HepG2 (cell line): ENCODE results near the gene WARS2. TPM values are rescaled to one million over a fixed set of nuclear protein-coding genes. Genes with fewer than 3 reads are reported as not detected.

Experiments used
- ATAC-seq: fragments of 200-7000 bp; cut with Tn5 transposase; 3 replicates; pipeline ENCODE4 v1.9.1; 2020; ENCODE audit warnings: mild to moderate bottlenecking, moderate library complexity
- BruUV-seq: library from RNA; stranded (reverse); fragments of 400-500 nt; replicated peaks from 2 replicates; lab custom pipeline; 2021; lab: Mats Ljungman, UMichigan
- CTCF ChIA-PET: fragments of 300-600 bp; formaldehyde crosslinking; extraction: SDS; loops from one replicate; lab custom pipeline; 2021; ENCODE audit warnings: low total read pairs, inconsistent platforms, low intra/inter-chr PET ratio; lab: Yijun Ruan, JAX
- POLR2A ChIA-PET: fragments of 350-600 bp; sonication (Branson Sonifier 250); formaldehyde crosslinking; loops from one replicate; lab custom pipeline; 2020; ENCODE audit warnings: antibody characterized with exemption, inconsistent platforms; lab: Yijun Ruan, JAX
- DNase-seq: peaks from one replicate; pipeline ENCODE4 v3.0.0-alpha.2; 2015; ENCODE audit warnings: low spot score
- FAIRE-seq: peaks from 3 replicates; lab custom pipeline; 2011; peaks lifted over from hg19 to GRCh38; lab: Jason Lieb, UNC
- H2AFZ ChIP-seq: one replicate; pipeline ENCODE4 v1.6.1; 2011; ENCODE audit warnings: low read length, inconsistent platforms
- H3K27ac ChIP-seq: fragments of 300-600 bp; 3 replicates; pipeline ENCODE4 v1.8.0; 2011; ENCODE audit warnings: mixed run types, mild to moderate bottlenecking, mixed read lengths, low read length, inconsistent platforms; ENCODE audit not compliant: insufficient read depth; ENCODE audit errors: extremely low read length
- H3K27me3 ChIP-seq, 2 experiments: fragments of 200-600 bp in 1 of 2; 2 replicates in 1 of 2; 3 replicates in 1 of 2; pipeline versions ENCODE4 v1.6.0 to v1.8.0; 2011; ENCODE audit warnings: low read length in 2 of 2, mild to moderate bottlenecking in 2 of 2, moderate library complexity in 2 of 2, inconsistent platforms in 1 of 2; ENCODE audit not compliant: insufficient read depth in 2 of 2, control insufficient read depth in 1 of 2
- H3K36me3 ChIP-seq, 2 experiments: fragments of 200-600 bp in 1 of 2; replicated peaks in 1 of 2; 2 replicates in 1 of 2; 3 replicates in 1 of 2; pipeline versions ENCODE4 v1.5.1 to v1.8.0; 2011; ENCODE audit warnings: low read length in 2 of 2, inconsistent platforms in 1 of 2; ENCODE audit not compliant: insufficient read depth in 2 of 2, control insufficient read depth in 1 of 2
- H3K4me1 ChIP-seq: 2 replicates; pipeline ENCODE4 v1.5.1; 2012; ENCODE audit warnings: low read length, inconsistent platforms; ENCODE audit not compliant: insufficient read depth
- H3K4me2 ChIP-seq: 2 replicates; pipeline ENCODE4 v1.6.0; 2011; ENCODE audit warnings: low read depth, low read length, inconsistent platforms
- H3K4me3 ChIP-seq, 3 experiments: fragments of 200-600 bp in 1 of 3; sonication (generic), shearing (Covaris generic) in 1 of 3; replicated peaks in 1 of 3; 2 replicates each; pipeline ENCODE4 v1.5.1; 2011 to 2016; ENCODE audit warnings: low read length in 3 of 3, inconsistent platforms in 2 of 3, low read depth in 2 of 3, mild to moderate bottlenecking in 2 of 3, control low read depth in 1 of 3, mixed read lengths in 1 of 3; ENCODE audit not compliant: insufficient read depth in 1 of 3
- H3K79me2 ChIP-seq: one replicate; pipeline ENCODE4 v1.6.1; 2011; ENCODE audit warnings: low read length, inconsistent platforms; ENCODE audit not compliant: insufficient read depth
- H3K9ac ChIP-seq: 2 replicates; pipeline ENCODE4 v1.6.0; 2011; ENCODE audit warnings: mild to moderate bottlenecking, low read depth, low read length, inconsistent platforms; ENCODE audit not compliant: insufficient read depth
- H3K9me3 ChIP-seq: 2 replicates; pipeline ENCODE4 v1.5.1; 2012; ENCODE audit warnings: mild to moderate bottlenecking, low read length
- H4K20me1 ChIP-seq: 2 replicates; pipeline ENCODE4 v1.6.0; 2011; ENCODE audit warnings: inconsistent platforms, mild to moderate bottlenecking, low read length, moderate library complexity; ENCODE audit not compliant: insufficient read depth
- CBX2 ChIP-seq, 2 experiments: fragments of 200-600 bp in 1 of 2; sonication (generic); formaldehyde crosslinking in 1 of 2; IDR thresholded peaks; 2 replicates each; pipeline versions ENCODE4 v1.7.0 to v1.8.1; 2018 to 2022; ENCODE audit warnings: low read depth in 2 of 2, low read length in 1 of 2, mild to moderate bottlenecking in 1 of 2, missing genetic modification reagents in 1 of 2
- GPN1 ChIP-seq: sonication (generic); formaldehyde crosslinking; IDR thresholded peaks from 2 replicates; pipeline ENCODE4 v1.5.1; 2020; ENCODE audit warnings: missing genetic modification reagents, borderline replicate concordance
- SNAPC4 ChIP-seq: sonication (generic); formaldehyde crosslinking; IDR thresholded peaks from 2 replicates; pipeline ENCODE4 v1.4.0; 2020; ENCODE audit warnings: mild to moderate bottlenecking, missing genetic modification reagents
- ZNF326 ChIP-seq: sonication (generic); formaldehyde crosslinking; IDR thresholded peaks from 2 replicates; pipeline ENCODE4 v1.4.0; 2020; ENCODE audit warnings: missing genetic modification reagents, borderline replicate concordance
- ZNF7 ChIP-seq: IDR thresholded peaks from 2 replicates; pipeline ENCODE4 v1.6.1; 2016; ENCODE audit warnings: missing biosample characterization, missing genetic modification reagents
- ZNF878 ChIP-seq: sonication (generic); formaldehyde crosslinking; IDR thresholded peaks from 2 replicates; pipeline ENCODE4 v1.8.1; 2023; ENCODE audit warnings: mild to moderate bottlenecking, missing genetic modification reagents, moderate library complexity
- whole genome bisulfite sequencing: methylation state at CpG from one replicate; pipeline ENCODE4 v1.1.6; 2017; ENCODE audit warnings: low lambda C conversion rate; 5-methylcytosine and 5-hydroxymethylcytosine counted together
- in situ Hi-C: cut with HindIII; loops from 2 replicates; pipeline ENCODE4 v1.10.0; 2017; ENCODE audit warnings: low pct_unique_long_range_greater_than_20kb; ENCODE audit not compliant: extremely low pct_ligation_motif_present
- intact Hi-C: fragments of 100-400 bp; cut with micrococcal nuclease; formaldehyde crosslinking; loops from one replicate; pipeline ENCODE4 v1.10.0; 2022; ENCODE audit not compliant: unreplicated experiment
- polyA plus RNA-seq, 8 experiments: library from polyadenylated mRNA; depleted of rRNA in 3 of 8; stranded (reverse) in 7 of 8; unstranded in 1 of 8; fragments of >200 nt; fragmentation: Illumina TruSeq in 4 of 8; extraction: Trizol in 4 of 8; gene quantifications; 2 replicates each; pipeline versions ENCODE4 v1.2.1 to v1.2.3, GENCODE V29; 2011 to 2016; ENCODE audit warnings: low read depth in 4 of 8, missing spikeins in 1 of 8, mixed read lengths in 1 of 8; ENCODE audit not compliant: insufficient read depth in 1 of 8
- total RNA-seq, 5 experiments: library from RNA; depleted of rRNA; stranded (reverse); fragments of >200 nt; fragmentation: Illumina TruSeq; extraction: Trizol; gene quantifications; 2 replicates each; pipeline ENCODE4 v1.2.3, GENCODE V29; 2016; ENCODE audit warnings: low read depth in 1 of 5

WARS2 gene
- total and polyA plus RNA-seq, 2 of the 13 experiments (the other 11 are each of a cell fraction or from before 2014, with no cell fraction given) = 12.4 to 18.8 TPM

- TF ChIP-seq SNAPC4 (CRISPR knock-in tag) (no peak), ZNF7 (CRISPR knock-in tag) (no peak)
Observed at GRCh38 chr1:119136401-119136800, 4.1 kb downstream of the WARS2 start (continued).

DNA sequence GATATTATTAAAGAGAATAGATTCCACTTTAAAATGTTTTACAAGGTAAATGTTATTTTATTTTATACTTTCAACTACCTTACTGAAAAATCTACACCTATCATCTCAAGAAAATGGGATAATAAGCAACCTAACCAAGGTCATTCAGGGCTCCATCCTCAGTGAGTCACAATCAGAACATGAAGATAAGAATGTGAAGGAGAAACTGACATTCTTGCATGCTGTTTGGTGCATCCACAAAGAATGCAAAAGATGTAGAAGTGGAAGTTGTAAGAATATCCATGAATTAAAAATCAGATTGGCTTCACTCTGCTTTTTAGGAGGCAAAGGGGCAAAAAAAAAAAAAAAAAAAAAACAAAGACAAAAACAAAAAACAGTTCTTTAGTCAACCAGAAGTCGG lies 6.5 kb downstream of the WARS2 start:
- intact Hi-C loops = no loop called here
- CTCF ChIA-PET = no interaction called here
- Histone ChIP-seq H3K4me3 (no peak overlapping the region), H2AFZ (no peak overlapping the region), H3K79me2 (peaks cover 19% of the 10 kb centered on the region), H3K9ac (no peak overlapping the region), H3K9me3 (no peaks in the 10 kb centered on the region), H3K4me2 (no peak overlapping the region), H3K27ac (no peak overlapping the region), H3K36me3 (no peaks in the 10 kb centered on the region), H4K20me1 (no peaks in the 10 kb centered on the region), H3K27me3 (no peaks in the 10 kb centered on the region), H3K4me1 (peaks cover 17% of the 10 kb centered on the region)
- 90% methylated on average over 1 of the region's 1 CpG for WGBS
- POLR2A ChIA-PET = no interaction called here
- no peak for DNase-seq
- ATAC-seq = no peak
- BruUV-seq = no TSS peak
- TF ChIP-seq ZNF326 (CRISPR knock-in tag) = no peak
- TF ChIP-seq CBX2 (IDR thresholded peaks at IDR 0.05; ENCODE audit: low read depth, low read length) = no peak
- no peak for TF ChIP-seq CBX2 (CRISPR knock-in tag; IDR thresholded peaks at IDR 0.05; ENCODE audit: low read depth)
- TF ChIP-seq ZNF878 = no peak
- no peak for TF ChIP-seq GPN1 (CRISPR knock-in tag)
- no peak for FAIRE-seq
- in situ Hi-C loops = no loop called here
